OCI-M1 (cell line): ENCODE measurements around the gene TP63.

Source experiments
- DNase-seq: peaks from one replicate; lab custom pipeline; 2025; lab: John Stamatoyannopoulos, UW

Gene TP63

GRCh38 chr3:189684317-189684716, 53.1 kb downstream of the TP63 start:
- no peak for DNase-seq

GRCh38 chr3:189685291-189685690, 54.1 kb downstream of the TP63 start:
- DNase-seq = no peak

GRCh38 chr3:189685860-189686259, 54.7 kb downstream of the TP63 start:
- no peak for DNase-seq

GRCh38 chr3:189687475-189687874, 56.3 kb downstream of the TP63 start:
- DNase-seq = no peak

GRCh38 chr3:189688262-189688661, 57.1 kb downstream of the TP63 start:
- DNase-seq = no peak

- no peak for DNase-seq
Measured at GRCh38 chr3:189689625-189690024, 58.4 kb downstream of the TP63 start.

- no peak for DNase-seq
Measured at GRCh38 chr3:189690237-189690636, 59.0 kb downstream of the TP63 start.

GRCh38 chr3:189690672-189691071, 59.5 kb downstream of the TP63 start:
- no peak for DNase-seq

- no peak for DNase-seq
Measured at GRCh38 chr3:189695400-189695799, 64.2 kb downstream of the TP63 start.

- DNase-seq = no peak
Measured at GRCh38 chr3:189698811-189699210, 67.6 kb downstream of the TP63 start.

- DNase-seq = no peak
Measured at GRCh38 chr3:189699885-189700284, 68.7 kb downstream of the TP63 start.

- DNase-seq = no peak
Measured at GRCh38 chr3:189702066-189702646, 71.0 kb downstream of the TP63 start.

GRCh38 chr3:189703865-189704264, 72.7 kb downstream of the TP63 start:
- DNase-seq = no peak

GRCh38 chr3:189708375-189708774, 77.2 kb downstream of the TP63 start:
- DNase-seq = no peak

GRCh38 chr3:189710620-189711402, 79.6 kb downstream of the TP63 start:
- no peak for DNase-seq

- DNase-seq = no peak
Measured at GRCh38 chr3:189712906-189713483, 81.8 kb downstream of the TP63 start.

GRCh38 chr3:189714991-189715961, 84.1 kb downstream of the TP63 start:
- DNase-seq = no peak

GRCh38 chr3:189718215-189718614, 87.0 kb downstream of the TP63 start:
- no peak for DNase-seq

- no peak for DNase-seq
Measured at GRCh38 chr3:189720736-189721417, 89.7 kb downstream of the TP63 start.

GRCh38 chr3:189721873-189722665, 90.9 kb downstream of the TP63 start:
- DNase-seq = no peak

GRCh38 chr3:189724356-189724755, 93.2 kb downstream of the TP63 start:
- no peak for DNase-seq
